ENCODE results near the gene MGAT4A.

GRCh38 chr2:98569915-98570314 lies 161.0 kb downstream of the MGAT4A start:
- no peak for TF ChIP-seq CTCF (IDR thresholded peaks at IDR 0.05; ENCODE audit: insufficient read depth, low read depth, low read length)
- no peak for TF ChIP-seq EZH2 (IDR thresholded peaks at IDR 0.05; ENCODE audit: insufficient read depth, low read length)

All from astrocyte (in vitro differentiated cells and primary cell).